Measurements from ENCODE around the gene ARL15.

GRCh38 chr5:54274944-54275343, 35.4 kb downstream of the ARL15 start:
- TF ChIP-seq CTCF (IDR thresholded peaks at IDR 0.05; ENCODE audit: borderline replicate concordance, extremely low read depth, low read length, poor library complexity, severe bottlenecking), result no peak
- no peak for TF ChIP-seq EZH2 (IDR thresholded peaks at IDR 0.05; ENCODE audit: borderline replicate concordance, low read depth, low read length, severe bottlenecking)
